Trophoblast cell (in vitro differentiated cells and primary cell): ENCODE measurements around the gene CTIF.
A peak's percentile ranks its signal among the peaks of the same experiment; 100 is the strongest.

Experiments used
- DNase-seq, 2 donors: peaks; one replicate each; pipeline ENCODE4 v3.0.0-alpha.2; 2016
- H2AFZ ChIP-seq: 2 replicates; pipeline ENCODE4 v1.6.1; 2013; ENCODE audit warnings: low read length, moderate library complexity, mild to moderate bottlenecking; ENCODE audit not compliant: insufficient read depth, poor library complexity
- H2AK5ac ChIP-seq: 2 replicates; pipeline ENCODE4 v1.6.1; 2013; ENCODE audit warnings: mild to moderate bottlenecking, low read length
- H2BK120ac ChIP-seq: 2 replicates; pipeline ENCODE4 v1.6.1; 2013; ENCODE audit warnings: low read length, mild to moderate bottlenecking, moderate library complexity; ENCODE audit not compliant: insufficient read depth, poor library complexity
- H2BK12ac ChIP-seq: 2 replicates; pipeline ENCODE4 v1.6.1; 2013; ENCODE audit warnings: mild to moderate bottlenecking, low read length, moderate library complexity
- H2BK5ac ChIP-seq: 2 replicates; pipeline ENCODE4 v1.6.1; 2013; ENCODE audit warnings: low read length, low read depth, moderate library complexity, mild to moderate bottlenecking; ENCODE audit not compliant: poor library complexity
- H3K14ac ChIP-seq: 2 replicates; pipeline ENCODE4 v1.6.1; 2013; ENCODE audit warnings: mild to moderate bottlenecking, low read length
- H3K18ac ChIP-seq: 2 replicates; pipeline ENCODE4 v1.6.1; 2013; ENCODE audit warnings: mild to moderate bottlenecking, low read length
- H3K23ac ChIP-seq: 2 replicates; pipeline ENCODE4 v1.6.1; 2013; ENCODE audit warnings: low read length
- H3K27ac ChIP-seq: 2 replicates; pipeline ENCODE4 v1.5.1; 2013; ENCODE audit warnings: low read depth, mild to moderate bottlenecking, inconsistent platforms, low read length, moderate library complexity
- H3K27me3 ChIP-seq: 2 replicates; pipeline ENCODE4 v1.6.1; 2013; ENCODE audit warnings: inconsistent platforms, mild to moderate bottlenecking, low read length, moderate library complexity; ENCODE audit not compliant: insufficient read depth
- H3K36me3 ChIP-seq, 2 experiments: 1 replicate in 1 of 2; 2 replicates in 1 of 2; pipeline ENCODE4 v1.6.1; 2013; ENCODE audit warnings: low read length in 2 of 2, mild to moderate bottlenecking in 2 of 2, moderate library complexity in 1 of 2; ENCODE audit not compliant: insufficient read depth in 2 of 2, control insufficient read depth in 1 of 2
- H3K4ac ChIP-seq: 2 replicates; pipeline ENCODE4 v1.6.1; 2013; ENCODE audit warnings: low read depth, mild to moderate bottlenecking, low read length, moderate library complexity
- H3K4me1 ChIP-seq, 2 experiments: 1 replicate in 1 of 2; 2 replicates in 1 of 2; pipeline ENCODE4 v1.6.1; 2013; ENCODE audit warnings: low read length in 2 of 2, mild to moderate bottlenecking in 2 of 2, moderate library complexity in 1 of 2; ENCODE audit not compliant: insufficient read depth in 2 of 2, control insufficient read depth in 1 of 2
- H3K4me2 ChIP-seq: 2 replicates; pipeline ENCODE4 v1.6.1; 2013; ENCODE audit warnings: inconsistent platforms, mild to moderate bottlenecking, low read length, moderate library complexity
- H3K4me3 ChIP-seq: 2 replicates; pipeline ENCODE4 v1.5.1; 2013; ENCODE audit warnings: mild to moderate bottlenecking, low read depth, low read length, inconsistent platforms
- H3K79me1 ChIP-seq: one replicate; pipeline ENCODE4 v1.6.1; 2013; ENCODE audit warnings: low read length
- H3K79me2 ChIP-seq: 2 replicates; pipeline ENCODE4 v1.6.1; 2013; ENCODE audit warnings: low read length, mild to moderate bottlenecking; ENCODE audit not compliant: control insufficient read depth, insufficient read depth, poor library complexity
- H3K9ac ChIP-seq: 2 replicates; pipeline ENCODE4 v1.6.1; 2013; ENCODE audit warnings: mild to moderate bottlenecking, low read length
- H3K9me3 ChIP-seq: 2 replicates; pipeline ENCODE4 v1.6.1; 2013; ENCODE audit warnings: low read depth, mild to moderate bottlenecking, control low read depth, inconsistent platforms, low read length; ENCODE audit not compliant: insufficient read depth
- H4K12ac ChIP-seq: 2 replicates; pipeline ENCODE4 v1.6.1; 2013; ENCODE audit warnings: low read depth, mild to moderate bottlenecking, low read length, moderate library complexity
- H4K8ac ChIP-seq: 2 replicates; pipeline ENCODE4 v1.6.1; 2013; ENCODE audit warnings: low read depth, mild to moderate bottlenecking, low read length, moderate library complexity
- H4K91ac ChIP-seq: one replicate; pipeline ENCODE4 v1.6.1; 2013; ENCODE audit warnings: low read depth, mild to moderate bottlenecking, low read length, moderate library complexity
- WGBS: extraction: QIAGEN DNeasy Blood & Tissue Kit; methylation state at CpG from one replicate; pipeline ENCODE4 v1.1.7; 2013; ENCODE audit warnings: missing lambda C conversion rate; ENCODE audit not compliant: insufficient read length, insufficient coverage; ENCODE audit errors: extremely low coverage; 5-methylcytosine and 5-hydroxymethylcytosine counted together

CTIF gene

GRCh38 chr18:48619016-48619415, 80.2 kb downstream of the CTIF start:
- H2BK12ac ChIP-seq: no peak overlapping the region
- no peak overlapping the region for H3K9ac ChIP-seq
- no peak overlapping the region for H2BK120ac ChIP-seq
- no peak overlapping the region for H4K12ac ChIP-seq
- no peak overlapping the region for H3K27ac ChIP-seq
- H3K4me2 ChIP-seq: no peak overlapping the region
- no peak overlapping the region for H3K14ac ChIP-seq
- H2AFZ ChIP-seq: no peak overlapping the region
- H3K9me3 ChIP-seq: no peaks in the 10 kb centered on the region
- peaks cover 12% of the 10 kb centered on the region for H3K79me1 ChIP-seq
- no peak overlapping the region for H3K4me3 ChIP-seq
- H4K8ac ChIP-seq: no peak overlapping the region
- no peak for DNase-seq
- peaks cover 21 to 26% of the 10 kb centered on the region in 2 experiments for H3K4me1 ChIP-seq
- no peaks in the 10 kb centered on the region for H3K27me3 ChIP-seq
- H3K79me2 ChIP-seq: no peaks in the 10 kb centered on the region
- H3K18ac ChIP-seq: no peak overlapping the region
- WGBS: no CpG with 5 or more reads among the region's 3 CpGs
- H2AK5ac ChIP-seq: no peak overlapping the region
- no peak overlapping the region for H3K23ac ChIP-seq
- H3K36me3 ChIP-seq: peaks cover 6% of the 10 kb centered on the region in 2 experiments
- H2BK5ac ChIP-seq: no peak overlapping the region
- H4K91ac ChIP-seq: no peak overlapping the region
- no peak overlapping the region for H3K4ac ChIP-seq

- Histone ChIP-seq H3K23ac (no peak overlapping the region), H3K27me3 (no peaks in the 10 kb centered on the region), H4K8ac (no peak overlapping the region), H2AFZ (no peak overlapping the region), H2BK120ac (no peak overlapping the region), H3K27ac (no peak overlapping the region), H3K36me3 (peaks cover 6% of the 10 kb centered on the region in 2 experiments), H3K9ac (no peak overlapping the region), H2BK12ac (no peak overlapping the region), H2AK5ac (no peak overlapping the region), H2BK5ac (no peak overlapping the region), H3K79me1 (peaks cover 13% of the 10 kb centered on the region), H3K4ac (no peak overlapping the region), H3K14ac (no peak overlapping the region), H3K4me2 (no peak overlapping the region), H4K91ac (no peak overlapping the region), H3K9me3 (no peaks in the 10 kb centered on the region), H3K79me2 (no peaks in the 10 kb centered on the region), H4K12ac (no peak overlapping the region), H3K18ac (peak overlapping the region; percentile 3), H3K4me1 (peaks cover 24 to 29% of the 10 kb centered on the region in 2 experiments), H3K4me3 (no peak overlapping the region)
- WGBS: no CpG with 5 or more reads among the region's 16 CpGs
- no peak for DNase-seq
Measured at GRCh38 chr18:48619501-48619900, 80.7 kb downstream of the CTIF start.

GRCh38 chr18:48620071-48620470, 81.2 kb downstream of the CTIF start:
- Histone ChIP-seq H3K18ac (no peak overlapping the region), H3K27me3 (no peaks in the 10 kb centered on the region), H3K27ac (no peak overlapping the region), H3K36me3 (peaks cover 6% of the 10 kb centered on the region in 2 experiments), H3K4ac (no peak overlapping the region), H2BK12ac (no peak overlapping the region), H3K23ac (no peak overlapping the region), H3K9ac (no peak overlapping the region), H4K8ac (no peak overlapping the region), H2AFZ (no peak overlapping the region), H3K4me2 (no peak overlapping the region), H3K79me2 (no peaks in the 10 kb centered on the region), H3K14ac (no peak overlapping the region), H4K91ac (no peak overlapping the region), H2AK5ac (no peak overlapping the region), H3K4me3 (no peak overlapping the region), H4K12ac (no peak overlapping the region), H3K9me3 (no peaks in the 10 kb centered on the region), H2BK120ac (no peak overlapping the region), H2BK5ac (no peak overlapping the region), H3K79me1 (peaks cover 14% of the 10 kb centered on the region), H3K4me1 (peaks cover 24 to 29% of the 10 kb centered on the region in 2 experiments)
- no CpG with 5 or more reads among the region's 3 CpGs for WGBS
- no peak for DNase-seq

GRCh38 chr18:48621240-48621639, 82.4 kb downstream of the CTIF start:
- peak overlapping the region; percentile 37 for H3K18ac ChIP-seq
- no CpG with 5 or more reads among the region's 8 CpGs for WGBS
- H2BK5ac ChIP-seq: no peak overlapping the region
- no peak overlapping the region for H3K23ac ChIP-seq
- H3K79me2 ChIP-seq: no peaks in the 10 kb centered on the region
- peak overlapping the region; percentile 56 for H2BK120ac ChIP-seq
- H3K4ac ChIP-seq: peak overlapping the region; percentile 13
- H2AK5ac ChIP-seq: peak overlapping the region; percentile 23
- H3K27ac ChIP-seq: no peak overlapping the region
- peaks cover 24 to 29% of the 10 kb centered on the region in 2 experiments for H3K4me1 ChIP-seq
- no peaks in the 10 kb centered on the region for H3K9me3 ChIP-seq
- peak overlapping the region; percentile 9 for H4K8ac ChIP-seq
- peak overlapping the region; percentile 59 for H2BK12ac ChIP-seq
- no peak overlapping the region for H3K4me2 ChIP-seq
- H3K9ac ChIP-seq: no peak overlapping the region
- H4K91ac ChIP-seq: peak overlapping the region; percentile 3
- peak overlapping the region; percentile 59 for H3K14ac ChIP-seq
- no peak overlapping the region for H2AFZ ChIP-seq
- no peak overlapping the region for H3K4me3 ChIP-seq
- H3K27me3 ChIP-seq: no peaks in the 10 kb centered on the region
- H4K12ac ChIP-seq: no peak overlapping the region
- peaks cover 14% of the 10 kb centered on the region for H3K79me1 ChIP-seq
- peak; percentile 35 to 51 for DNase-seq
- H3K36me3 ChIP-seq: peaks cover 6% of the 10 kb centered on the region in 2 experiments
